Activated T-cell treated with anti-CD3 and anti-CD28 coated beads for 1 hour (primary cell): Measurements from ENCODE around the gene LASP1NB.
"Not testable (repeated sequence)": the region's sequence is repeated elsewhere in the genome, so short reads cannot be mapped to it uniquely, and the experiment has no call there.

Source experiments
- DNase-seq: peaks from one replicate; pipeline ENCODE4 v3.0.0-alpha.2; 2020; ENCODE audit warnings: low read depth

The LASP1NB gene

DNA sequence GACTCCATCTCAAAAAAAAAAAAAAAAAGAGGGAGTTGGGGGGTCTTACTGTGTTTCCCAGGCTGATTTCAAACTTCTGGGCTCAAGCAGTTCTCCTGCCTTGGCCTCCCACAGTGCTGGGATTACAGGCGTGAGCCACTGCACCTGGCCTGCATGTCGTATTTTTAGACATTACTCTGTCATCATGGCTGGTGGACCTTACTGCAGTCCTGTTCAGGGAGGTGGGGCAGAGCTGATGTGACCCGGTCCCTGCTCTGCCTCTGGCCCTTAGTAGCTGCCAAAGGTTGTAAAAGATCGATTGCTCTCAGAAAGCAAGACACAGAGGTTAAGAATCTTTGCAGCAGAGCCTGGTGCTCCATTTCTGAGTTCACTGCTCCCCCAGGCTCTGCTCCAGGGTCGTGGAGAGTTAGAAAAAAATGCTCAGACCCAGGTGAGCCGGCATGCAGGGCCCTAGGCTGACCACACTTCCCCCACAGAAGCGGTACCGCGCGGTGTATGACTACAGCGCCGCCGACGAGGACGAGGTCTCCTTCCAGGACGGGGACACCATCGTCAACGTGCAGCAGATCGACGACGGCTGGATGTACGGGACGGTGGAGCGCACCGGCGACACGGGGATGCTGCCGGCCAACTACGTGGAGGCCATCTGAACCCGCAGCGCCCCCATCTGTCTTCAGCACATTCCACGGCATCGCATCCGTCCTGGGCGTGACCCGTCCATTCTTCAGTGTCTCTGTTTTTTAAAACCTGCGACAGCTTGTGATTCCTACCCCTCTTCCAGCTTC is 7.1 kb upstream of the LASP1NB start:
- DNase-seq, result no peak

DNA sequence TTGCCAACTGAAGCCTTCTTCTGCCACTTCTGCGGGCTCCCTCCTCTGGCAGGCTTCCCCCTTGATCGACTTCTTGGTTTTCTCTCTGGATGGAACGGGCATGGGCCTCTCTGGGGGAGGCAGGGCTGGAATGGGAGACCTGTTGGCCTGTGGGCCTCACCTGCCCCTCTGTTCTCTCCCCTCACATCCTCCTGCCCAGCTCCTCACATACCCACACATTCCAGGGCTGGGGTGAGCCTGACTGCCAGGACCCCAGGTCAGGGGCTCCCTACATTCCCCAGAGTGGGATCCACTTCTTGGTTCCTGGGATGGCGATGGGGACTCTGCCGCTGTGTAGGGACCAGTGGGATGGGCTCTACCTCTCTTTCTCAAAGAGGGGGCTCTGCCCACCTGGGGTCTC is 6.5 kb upstream of the LASP1NB start:
- DNase-seq, result no peak

DNA sequence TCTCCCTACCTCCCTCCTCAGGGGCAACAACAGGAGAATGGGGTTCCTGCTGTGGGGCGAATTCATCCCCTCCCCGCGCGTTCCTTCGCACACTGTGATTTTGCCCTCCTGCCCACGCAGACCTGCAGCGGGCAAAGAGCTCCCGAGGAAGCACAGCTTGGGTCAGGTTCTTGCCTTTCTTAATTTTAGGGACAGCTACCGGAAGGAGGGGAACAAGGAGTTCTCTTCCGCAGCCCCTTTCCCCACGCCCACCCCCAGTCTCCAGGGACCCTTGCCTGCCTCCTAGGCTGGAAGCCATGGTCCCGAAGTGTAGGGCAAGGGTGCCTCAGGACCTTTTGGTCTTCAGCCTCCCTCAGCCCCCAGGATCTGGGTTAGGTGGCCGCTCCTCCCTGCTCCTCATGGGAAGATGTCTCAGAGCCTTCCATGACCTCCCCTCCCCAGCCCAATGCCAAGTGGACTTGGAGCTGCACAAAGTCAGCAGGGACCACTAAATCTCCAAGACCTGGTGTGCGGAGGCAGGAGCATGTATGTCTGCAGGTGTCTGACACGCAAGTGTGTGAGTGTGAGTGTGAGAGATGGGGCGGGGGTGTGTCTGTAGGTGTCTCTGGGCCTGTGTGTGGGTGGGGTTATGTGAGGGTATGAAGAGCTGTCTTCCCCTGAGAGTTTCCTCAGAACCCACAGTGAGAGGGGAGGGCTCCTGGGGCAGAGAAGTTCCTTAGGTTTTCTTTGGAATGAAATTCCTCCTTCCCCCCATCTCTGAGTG is 5.9 kb upstream of the LASP1NB start:
- no peak for DNase-seq

DNA sequence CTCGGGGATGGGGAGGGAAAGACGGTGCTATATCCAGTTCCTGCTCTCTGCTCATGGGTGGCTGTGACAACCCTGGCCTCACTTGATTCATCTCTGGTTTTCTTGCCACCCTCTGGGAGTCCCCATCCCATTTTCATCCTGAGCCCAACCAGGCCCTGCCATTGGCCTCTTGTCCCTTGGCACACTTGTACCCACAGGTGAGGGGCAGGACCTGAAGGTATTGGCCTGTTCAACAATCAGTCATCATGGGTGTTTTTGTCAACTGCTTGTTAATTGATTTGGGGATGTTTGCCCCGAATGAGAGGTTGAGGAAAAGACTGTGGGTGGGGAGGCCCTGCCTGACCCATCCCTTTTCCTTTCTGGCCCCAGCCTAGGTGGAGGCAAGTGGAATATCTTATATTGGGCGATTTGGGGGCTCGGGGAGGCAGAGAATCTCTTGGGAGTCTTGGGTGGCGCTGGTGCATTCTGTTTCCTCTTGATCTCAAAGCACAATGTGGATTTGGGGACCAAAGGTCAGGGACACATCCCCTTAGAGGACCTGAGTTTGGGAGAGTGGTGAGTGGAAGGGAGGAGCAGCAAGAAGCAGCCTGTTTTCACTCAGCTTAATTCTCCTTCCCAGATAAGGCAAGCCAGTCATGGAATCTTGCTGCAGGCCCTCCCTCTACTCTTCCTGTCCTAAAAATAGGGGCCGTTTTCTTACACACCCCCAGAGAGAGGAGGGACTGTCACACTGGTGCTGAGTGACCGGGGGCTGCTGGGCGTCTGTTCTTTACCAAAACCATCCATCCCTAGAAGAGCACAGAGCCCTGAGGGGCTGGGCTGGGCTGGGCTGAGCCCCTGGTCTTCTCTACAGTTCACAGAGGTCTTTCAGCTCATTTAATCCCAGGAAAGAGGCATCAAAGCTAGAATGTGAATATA is 4.8 kb upstream of the LASP1NB start:
- DNase-seq, result no peak

DNA sequence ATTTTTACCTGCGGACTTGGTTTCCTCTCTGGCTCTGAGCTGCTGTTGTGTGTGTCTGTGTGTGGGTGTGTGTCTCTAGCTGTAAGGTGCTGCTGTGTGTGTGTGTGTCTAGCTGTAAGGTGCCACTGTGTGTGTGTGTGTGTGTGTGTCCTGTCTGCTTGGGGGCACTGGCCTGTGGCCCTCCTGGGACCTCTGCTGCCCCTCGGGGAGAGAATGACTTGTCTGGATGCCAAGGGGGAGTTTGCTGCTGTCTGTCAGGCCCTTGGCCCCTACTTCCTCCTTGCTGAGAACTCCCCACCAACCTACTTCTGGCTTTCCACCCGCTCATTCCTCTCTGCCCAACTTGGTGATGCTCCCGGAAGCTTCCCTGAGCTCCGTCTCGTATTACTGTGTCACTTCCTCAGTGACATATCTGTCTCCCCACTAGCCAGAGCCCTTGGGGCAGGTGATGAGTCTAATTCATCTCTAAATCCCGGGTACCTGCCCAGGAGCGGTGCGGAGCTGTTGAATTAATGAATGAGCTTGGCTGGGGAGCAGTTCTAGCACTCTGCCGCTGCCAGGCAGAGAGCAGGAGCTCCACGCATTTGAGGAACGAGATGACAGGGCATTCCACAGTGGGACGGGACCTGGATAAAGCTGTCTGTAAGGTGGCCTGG is 3.5 kb upstream of the LASP1NB start:
- no peak for DNase-seq

DNA sequence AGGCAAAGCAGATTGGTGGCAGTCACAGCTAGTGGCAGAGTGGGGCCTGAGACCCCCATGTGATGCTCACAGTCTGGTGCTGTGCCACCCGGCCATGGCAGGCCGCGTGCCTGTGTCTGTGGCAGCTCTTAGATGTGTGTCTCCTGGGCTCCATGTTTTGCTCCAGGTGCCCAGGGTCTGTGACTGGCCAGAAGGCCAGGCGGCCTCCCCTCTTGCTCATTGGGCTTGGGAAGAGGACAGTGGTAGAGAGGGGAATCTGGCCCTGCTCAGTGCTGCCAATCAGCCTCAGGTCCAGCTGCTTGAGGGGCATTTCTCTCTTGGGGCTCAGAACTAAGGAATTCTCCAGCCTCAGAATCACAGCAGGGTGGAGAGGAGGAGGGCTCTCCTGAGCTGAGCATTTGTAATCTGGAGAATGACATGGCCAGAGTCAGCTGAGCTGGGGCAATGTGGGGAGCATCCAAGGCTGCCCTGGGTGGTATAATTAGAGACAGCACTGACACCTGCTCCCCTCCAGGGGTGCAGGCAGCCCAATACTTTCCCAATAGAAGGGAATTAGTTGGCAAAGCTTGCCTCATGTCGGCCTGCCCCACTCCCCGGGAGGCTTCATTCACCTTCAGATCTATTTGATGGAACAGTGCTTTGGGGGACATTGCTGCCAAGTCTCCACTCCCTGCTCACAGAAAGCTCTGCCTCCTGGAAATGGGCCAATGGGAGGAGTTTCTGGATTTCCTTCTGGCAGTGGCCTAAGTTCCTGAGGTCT is 2.7 kb upstream of the LASP1NB start:
- no peak for DNase-seq

DNA sequence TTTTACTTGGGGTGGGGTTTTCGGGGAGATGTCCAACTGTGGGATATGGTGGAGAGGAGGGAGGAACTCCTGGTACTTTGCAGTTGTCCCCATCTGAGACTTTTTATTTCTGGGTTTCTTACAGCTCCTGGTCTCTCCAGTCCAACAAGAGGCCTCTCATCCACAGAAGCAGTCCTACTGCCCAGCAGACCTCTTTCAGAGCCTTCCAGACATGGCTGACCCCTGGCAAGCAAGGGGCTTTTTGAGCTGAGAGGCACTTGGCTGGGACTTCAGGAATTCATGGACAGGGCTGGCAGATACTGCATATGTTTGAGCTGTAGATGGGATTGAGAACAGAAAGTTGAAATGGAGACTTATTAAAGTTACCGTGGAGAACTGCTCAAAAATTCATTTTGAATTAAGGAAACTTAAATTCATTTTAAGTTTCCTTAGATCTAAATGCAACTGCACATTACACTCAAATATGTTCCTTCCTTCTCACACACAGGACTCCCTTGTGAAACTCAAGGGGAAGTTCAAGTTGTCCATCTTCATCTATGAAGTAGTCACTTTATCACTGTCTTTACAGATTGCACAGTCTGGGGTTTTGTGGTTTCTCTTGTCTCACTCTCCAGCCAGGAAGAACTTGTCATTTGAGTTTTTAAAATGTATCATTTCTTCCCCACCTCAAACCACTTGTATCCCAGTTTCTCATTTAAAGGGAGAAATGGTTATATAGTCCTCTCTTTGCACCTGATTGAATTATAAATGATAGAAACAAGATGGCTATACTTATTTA is 1.1 kb downstream of the LASP1NB start:
- no peak for DNase-seq

DNA sequence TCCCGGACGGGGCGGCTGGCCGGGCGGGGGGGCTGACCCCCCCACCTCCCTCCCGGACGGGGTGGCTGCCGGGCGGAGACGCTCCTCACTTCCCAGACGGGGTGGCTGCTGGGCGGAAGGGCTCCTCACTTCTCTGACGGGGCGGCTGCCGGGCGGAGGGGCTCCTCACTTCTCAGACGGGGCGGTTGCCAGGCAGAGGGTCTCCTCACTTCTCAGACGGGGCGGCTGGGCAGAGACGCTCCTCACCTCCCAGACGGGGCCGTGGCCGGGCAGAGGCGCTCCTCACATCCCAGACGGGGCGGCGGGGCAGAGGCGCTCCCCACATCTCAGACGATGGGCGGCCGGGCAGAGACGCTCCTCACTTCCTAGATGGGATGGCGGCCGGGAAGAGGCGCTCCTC is 5.4 kb downstream of the LASP1NB start:
- not testable (repeated sequence) for DNase-seq

DNA sequence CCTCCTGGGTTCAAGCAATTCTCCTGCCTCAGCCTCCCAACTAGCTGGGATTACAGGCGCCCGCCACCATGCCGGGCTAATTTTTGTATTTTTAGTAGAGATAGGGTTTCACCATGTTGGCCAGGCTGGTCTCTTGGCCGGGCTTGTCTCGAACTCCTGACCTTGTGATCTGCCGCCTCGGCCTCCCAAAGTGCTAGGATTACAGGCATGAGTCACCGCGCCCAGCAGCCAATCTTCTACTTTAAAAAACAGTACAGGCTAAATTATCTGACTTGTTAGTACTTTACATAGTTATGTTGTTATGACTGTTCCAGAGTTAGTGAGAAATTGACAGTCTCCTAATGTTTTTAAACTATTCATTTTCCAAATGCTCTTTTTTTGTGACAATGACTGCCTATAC is 8.5 kb downstream of the LASP1NB start:
- not testable (repeated sequence) for DNase-seq

DNA sequence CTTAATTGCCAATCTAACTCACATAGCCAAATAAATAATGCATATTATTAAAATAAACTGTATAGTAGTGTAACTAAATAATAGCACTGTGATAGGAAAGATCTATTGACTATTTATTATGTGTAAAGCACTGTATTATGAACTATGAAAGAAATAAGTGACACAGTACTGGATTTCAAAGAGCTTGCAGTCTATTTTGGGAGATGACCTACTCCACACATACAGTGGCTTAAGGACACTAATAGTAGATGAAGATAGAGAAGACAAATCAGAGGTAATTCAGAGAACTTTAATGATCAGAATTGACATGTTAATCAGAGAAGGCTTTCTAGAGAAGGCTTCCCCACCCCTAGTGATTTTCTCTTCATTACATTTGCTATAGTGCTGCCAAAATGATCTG is 14.6 kb downstream of the LASP1NB start:
- DNase-seq, result no peak

DNA sequence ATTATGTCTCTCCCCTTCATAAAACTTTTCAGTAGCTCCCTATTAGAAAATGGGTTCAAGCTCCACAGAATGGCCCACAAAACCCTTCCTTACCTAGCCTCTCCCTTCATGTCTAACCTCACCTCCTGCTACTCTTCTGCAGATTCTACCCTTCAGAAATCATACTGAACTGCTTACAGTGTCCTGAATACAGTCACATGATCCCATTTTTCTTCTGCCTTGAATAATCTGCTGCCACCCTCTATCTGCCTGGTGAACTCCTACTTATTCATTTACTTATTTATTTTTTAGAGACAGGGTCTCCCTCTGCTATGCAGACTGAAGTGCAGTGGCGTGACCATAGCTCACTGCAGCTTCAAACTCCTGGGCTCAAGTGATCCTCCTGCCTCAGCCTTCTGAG is 15.0 kb downstream of the LASP1NB start:
- DNase-seq, result no peak

DNA sequence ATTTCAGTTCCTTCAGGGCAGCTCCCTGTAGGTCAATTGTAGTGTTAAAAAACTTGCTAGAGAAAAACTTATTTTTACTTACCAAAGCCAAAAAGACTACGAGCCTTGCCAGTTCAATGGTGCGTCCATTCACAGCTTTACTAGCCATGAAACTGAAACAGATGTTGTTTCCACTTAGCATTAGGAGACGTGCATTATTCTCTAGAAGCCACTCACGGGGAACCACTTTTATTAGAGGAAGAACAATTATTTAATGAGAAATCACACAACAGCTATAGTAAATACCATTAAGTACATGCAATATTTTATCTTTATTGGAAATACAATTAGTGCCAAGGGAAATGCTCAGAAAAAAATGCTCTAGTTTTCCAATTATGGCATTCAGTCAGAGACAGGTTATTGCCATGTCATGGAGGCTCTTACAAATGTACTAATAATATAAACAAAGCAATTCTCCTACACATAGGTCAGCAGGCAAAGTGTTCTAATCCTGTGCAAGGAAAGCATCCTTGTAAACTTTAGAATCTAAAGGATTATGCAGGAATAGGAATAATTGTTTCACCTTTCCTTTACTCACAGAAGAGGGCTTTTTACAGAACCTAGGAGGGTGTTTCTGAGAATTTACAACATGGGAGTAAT is 17.4 kb downstream of the LASP1NB start:
- DNase-seq, result no peak

DNA sequence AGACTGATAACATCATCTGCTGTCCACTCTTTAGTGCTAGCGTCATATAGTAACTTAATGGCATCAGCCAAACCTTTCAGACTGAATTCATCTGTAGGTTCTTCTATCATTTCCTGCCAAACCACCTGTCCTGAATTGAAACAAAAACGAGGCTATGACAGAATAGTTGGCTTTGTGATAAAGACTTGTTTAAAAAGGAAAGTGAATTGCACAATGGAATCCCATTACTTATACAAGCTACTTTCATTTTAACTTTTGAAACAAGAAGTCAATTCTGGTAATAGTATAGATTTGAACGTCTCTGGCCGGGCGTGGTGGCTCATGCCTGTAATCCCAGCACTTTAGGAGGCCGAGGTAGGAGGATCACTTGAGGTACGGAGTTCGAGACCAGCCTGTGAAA is 18.2 kb downstream of the LASP1NB start:
- no peak for DNase-seq

DNA sequence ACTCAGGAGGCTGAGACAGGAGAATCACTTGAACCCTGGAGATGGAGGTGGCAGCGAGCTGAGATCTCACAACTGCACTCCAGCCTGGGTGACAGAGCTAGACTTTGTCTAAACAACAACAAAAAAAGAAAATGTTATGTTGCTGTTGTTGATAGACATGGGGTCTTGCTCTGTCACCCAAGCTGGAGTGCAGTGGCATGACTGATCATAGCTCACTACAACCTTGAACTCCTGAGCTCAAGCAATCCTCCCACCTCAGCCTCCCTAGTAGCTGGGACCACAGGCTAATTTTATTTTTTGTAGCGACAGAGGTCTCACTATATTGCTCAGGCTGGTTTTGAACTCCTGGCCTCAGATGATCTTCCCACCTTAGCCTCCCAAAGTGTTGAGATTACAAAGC is 21.8 kb downstream of the LASP1NB start:
- no peak for DNase-seq

DNA sequence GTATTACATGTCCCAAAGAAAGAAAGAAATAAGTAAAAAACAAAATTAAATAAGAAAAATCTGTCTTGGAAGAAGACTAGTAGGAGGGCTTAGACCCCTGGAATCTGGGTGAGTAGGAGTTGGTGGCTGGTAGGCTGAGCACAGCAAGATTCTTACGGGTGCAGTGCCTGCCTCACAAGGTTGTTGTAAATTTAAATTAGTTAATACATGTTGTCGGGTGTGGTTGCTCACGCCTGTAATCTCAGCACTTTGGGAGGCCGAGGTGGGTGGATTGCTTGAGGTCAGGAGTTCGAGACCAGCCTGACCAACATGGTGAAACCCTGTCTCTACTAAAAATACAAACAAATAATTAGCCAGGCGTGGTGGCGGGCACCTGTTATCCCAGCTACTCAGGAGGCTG is 28.4 kb downstream of the LASP1NB start:
- DNase-seq, result not testable (repeated sequence)

DNA sequence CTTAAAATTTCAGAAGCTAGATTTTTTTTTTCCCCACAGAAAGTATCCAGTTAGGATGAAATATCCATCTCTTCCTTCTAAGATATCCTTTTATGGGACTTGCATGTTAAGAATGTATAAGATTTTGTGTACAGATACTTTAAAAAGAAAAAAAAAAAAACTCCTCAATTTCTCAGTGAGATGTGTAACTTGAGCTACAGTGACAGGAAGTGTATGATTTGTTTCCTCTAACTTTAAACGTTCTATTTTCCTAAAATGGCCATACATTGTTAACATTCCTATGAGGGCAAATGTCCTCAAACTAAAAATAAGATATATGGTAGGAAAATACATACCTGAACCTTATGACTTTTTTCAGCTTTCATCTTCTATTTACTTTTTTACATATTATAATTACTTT is 32.9 kb downstream of the LASP1NB start:
- no peak for DNase-seq

DNA sequence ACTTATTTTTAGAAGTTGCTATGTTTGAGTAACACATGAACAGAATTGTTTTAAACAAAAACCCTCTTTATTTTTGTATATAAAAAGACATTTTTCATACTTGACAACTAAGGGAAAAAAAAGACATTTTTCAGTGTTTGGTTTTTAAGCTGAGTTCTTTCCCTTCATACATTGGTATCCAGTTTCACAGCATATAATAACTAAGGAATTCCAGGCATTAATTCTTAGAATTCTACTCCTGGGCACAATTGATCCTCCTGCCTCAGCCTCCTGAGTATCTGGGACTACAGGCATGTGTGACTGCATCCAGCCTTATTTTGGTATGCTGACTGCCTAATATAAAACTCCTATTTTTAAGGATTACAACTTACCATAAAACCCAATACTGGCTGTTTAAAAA is 33.3 kb downstream of the LASP1NB start:
- no peak for DNase-seq

DNA sequence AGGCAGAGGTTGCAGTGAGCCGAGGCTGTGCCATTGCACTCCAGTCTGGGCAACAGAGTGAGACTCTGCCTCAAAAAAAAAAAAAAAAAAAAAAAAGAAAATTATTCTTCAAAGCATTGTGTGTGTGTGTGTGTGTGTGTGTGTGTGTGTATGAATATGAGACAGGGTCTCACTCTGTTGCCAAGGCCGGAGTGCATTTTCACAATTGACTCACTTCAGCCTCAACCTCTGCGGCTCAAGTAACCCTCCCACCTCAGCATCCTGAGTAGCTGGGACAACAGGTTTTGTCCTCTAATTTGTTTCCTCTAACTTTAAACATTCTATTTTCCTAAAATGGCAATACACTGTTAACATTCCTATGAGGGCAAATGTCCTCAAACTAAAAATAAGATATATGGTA is 34.1 kb downstream of the LASP1NB start:
- DNase-seq, result no peak

DNA sequence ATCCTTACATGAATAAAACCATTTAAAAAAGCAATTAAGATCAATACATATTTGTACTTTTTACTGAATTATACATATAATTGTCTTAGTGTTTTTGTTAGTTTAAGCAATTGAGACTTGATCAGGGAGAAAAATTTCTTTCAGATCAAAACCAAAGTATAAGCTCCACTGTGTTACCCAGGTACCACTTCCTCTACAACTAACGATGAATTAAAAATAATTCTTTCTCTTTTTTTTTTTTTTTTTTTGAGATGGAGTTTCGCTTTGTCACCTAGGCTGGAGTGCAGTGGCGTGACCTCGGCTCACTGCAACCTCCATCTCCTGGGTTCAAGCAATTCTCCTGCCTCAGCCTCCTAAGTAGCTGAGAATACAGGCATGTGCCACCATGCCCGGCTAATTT is 35.0 kb downstream of the LASP1NB start:
- no peak for DNase-seq

DNA sequence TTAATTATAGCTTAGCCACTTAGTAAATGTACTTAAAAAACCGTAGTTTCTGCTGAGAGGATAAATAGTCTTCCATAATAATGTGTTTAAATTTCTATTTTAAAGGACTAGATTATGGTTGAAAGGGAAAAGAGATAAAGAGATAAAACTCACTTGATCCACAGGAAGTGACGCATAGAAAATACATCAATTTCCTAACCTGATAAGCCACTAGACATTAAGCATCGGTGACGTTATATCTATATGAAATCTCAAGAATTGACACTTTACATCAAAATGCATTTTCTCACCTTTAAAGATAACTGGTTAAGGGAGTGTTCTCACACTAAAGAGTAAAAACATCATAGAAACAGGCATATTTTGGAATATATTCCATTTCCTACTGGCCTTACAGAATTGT is 36.0 kb downstream of the LASP1NB start:
- no peak for DNase-seq
